Head of caudate nucleus (tissue), 42 donors: ENCODE data around the gene JPT1.
"Not testable (repeated sequence)": the region's sequence is repeated elsewhere in the genome, so short reads cannot be mapped to it uniquely, and the experiment has no call there.

Experiments used
- DNase-seq, 42 donors: peaks; one replicate each; pipeline versions ENCODE4 v3.0.0 to v3.0.0-alpha.2; 2020 to 2021; ENCODE audit warnings: mixed read lengths in 7 of 42
- intact Hi-C: fragments of 100-400 bp; cut with DNase I; formaldehyde crosslinking; loops from one replicate; pipeline ENCODE4 v1.15.0; 2022

JPT1 gene

GRCh38 chr17:75154195-75155106 lies at the start of gene JPT1:
Gene JPT1 (minus strand): TSS chr17:75154512. CDS start chr17:75154397, 115 bp downstream.
- intact Hi-C loops, result loop anchor here (5.0 kb wide), 1 partner anchor 37 kb away; no protein-coding TSS in a partner anchor

GRCh38 chr17:75199886-75200618 lies 45.7 kb upstream of the JPT1 start:
- no peak for DNase-seq
- intact Hi-C loops, result loop anchor here (10.0 kb wide), 1 partner anchor 85 kb away; no protein-coding TSS in a partner anchor

More at GRCh38 chr17:75154195-75155106, at the start of gene JPT1:
- peak; percentile 91 to 99 (median 96) for DNase-seq

- intact Hi-C loops, result no loop called here
- DNase-seq, result no peak
These were observed 40.6 kb upstream of the JPT1 start for GRCh38 chr17:75194879-75195278.

- intact Hi-C loops, result no loop called here
- peak in 1 of 42 donors; percentile 1 for DNase-seq
These were observed 37.3 kb upstream of the JPT1 start for GRCh38 chr17:75191584-75191983.

- no peak for DNase-seq
- intact Hi-C loops, result loop anchor here (10.0 kb wide), 1 partner anchor 214 kb away; the partner anchor contains the start of gene HID1
These were observed 34.3 kb upstream of the JPT1 start for GRCh38 chr17:75188614-75189013.

- intact Hi-C loops, result loop anchor here (10.0 kb wide), 1 partner anchor 209 kb away; the partner anchor contains the start of gene HID1
- DNase-seq, result no peak
These were observed 29.9 kb upstream of the JPT1 start for GRCh38 chr17:75183999-75184884.

GRCh38 chr17:75182569-75183436 lies 28.5 kb upstream of the JPT1 start, which contains the start of gene SUMO2:
Gene SUMO2 (minus strand): TSS chr17:75182959. CDS start chr17:75182834, 125 bp downstream.
- DNase-seq, result peak; percentile 74 to 95 (median 89)
- intact Hi-C loops, result loop anchor here (10.0 kb wide), 1 partner anchor 208 kb away; the partner anchor contains the start of gene HID1

GRCh38 chr17:75182319-75182568 lies 27.9 kb upstream of the JPT1 start:
- DNase-seq, result no peak
- intact Hi-C loops, result loop anchor here (10.0 kb wide), 1 partner anchor 207 kb away; the partner anchor contains the start of gene HID1

GRCh38 chr17:75181608-75182318 lies 27.5 kb upstream of the JPT1 start:
- peak in 36 of 42 donors; percentile 9 to 59 (median 25) for DNase-seq
- intact Hi-C loops, result loop anchor here (10.0 kb wide), 1 partner anchor 207 kb away; the partner anchor contains the start of gene HID1

- intact Hi-C loops, result loop anchor here (10.0 kb wide), 1 partner anchor 206 kb away; the partner anchor contains the start of gene HID1
- DNase-seq, result no peak
These were observed 26.8 kb upstream of the JPT1 start for GRCh38 chr17:75181110-75181509.

- intact Hi-C loops, result no loop called here
- no peak for DNase-seq
These were observed 24.1 kb upstream of the JPT1 start for GRCh38 chr17:75178453-75178852.

- no peak for DNase-seq
- intact Hi-C loops, result no loop called here
These were observed 22.3 kb upstream of the JPT1 start for GRCh38 chr17:75176625-75177024.

- intact Hi-C loops, result no loop called here
These were observed 20.7 kb upstream of the JPT1 start for GRCh38 chr17:75174996-75175395.

GRCh38 chr17:75173526-75173925 lies 19.2 kb upstream of the JPT1 start:
- intact Hi-C loops, result no loop called here
- DNase-seq, result no peak

More at GRCh38 chr17:75174996-75175395, 20.7 kb upstream of the JPT1 start:
- DNase-seq, result no peak

- no peak for DNase-seq
- intact Hi-C loops, result no loop called here
These were observed 14.7 kb upstream of the JPT1 start for GRCh38 chr17:75168998-75169397.

GRCh38 chr17:75164606-75165005 lies 10.3 kb upstream of the JPT1 start:
- intact Hi-C loops, DNase-seq: not testable (repeated sequence)

GRCh38 chr17:75163074-75163473 lies 8.8 kb upstream of the JPT1 start:
- no peak for DNase-seq
- intact Hi-C loops, result no loop called here
